Measurements from ENCODE around the gene GP1BA.

GRCh38 chr17:4950746-4951204 is 18.7 kb downstream of the GP1BA start, which contains the start of gene ENO3:
- TF ChIP-seq CTCF (conservative IDR thresholded peaks at IDR 0.05) (no peak), EZH2 (IDR thresholded peaks at IDR 0.05; ENCODE audit: low read depth) (no peak)
